Uterus (tissue), 2 donors: ENCODE measurements around the gene EPHA2.

Experiments
- POLR2A ChIP-seq, 2 donors: fragments of 450-650 bp; IDR thresholded peaks; one replicate each; pipeline ENCODE4 v1.6.1; 2016; ENCODE audit warnings: antibody characterized with exemption in 2 of 2, mild to moderate bottlenecking in 1 of 2, moderate library complexity in 1 of 2
- TF ChIP-seq, protein P1 (sequence below), 4 experiments: fragments of 200-600 bp in 2 of 4; fragments of 450-650 bp in 2 of 4; sonication (generic) in 2 of 4; IDR thresholded peaks; one replicate each; pipeline ENCODE4 v1.5.1; 2016 to 2019; ENCODE audit warnings: antibody characterized with exemption in 4 of 4, mild to moderate bottlenecking in 2 of 4, moderate library complexity in 1 of 4

DNA sequence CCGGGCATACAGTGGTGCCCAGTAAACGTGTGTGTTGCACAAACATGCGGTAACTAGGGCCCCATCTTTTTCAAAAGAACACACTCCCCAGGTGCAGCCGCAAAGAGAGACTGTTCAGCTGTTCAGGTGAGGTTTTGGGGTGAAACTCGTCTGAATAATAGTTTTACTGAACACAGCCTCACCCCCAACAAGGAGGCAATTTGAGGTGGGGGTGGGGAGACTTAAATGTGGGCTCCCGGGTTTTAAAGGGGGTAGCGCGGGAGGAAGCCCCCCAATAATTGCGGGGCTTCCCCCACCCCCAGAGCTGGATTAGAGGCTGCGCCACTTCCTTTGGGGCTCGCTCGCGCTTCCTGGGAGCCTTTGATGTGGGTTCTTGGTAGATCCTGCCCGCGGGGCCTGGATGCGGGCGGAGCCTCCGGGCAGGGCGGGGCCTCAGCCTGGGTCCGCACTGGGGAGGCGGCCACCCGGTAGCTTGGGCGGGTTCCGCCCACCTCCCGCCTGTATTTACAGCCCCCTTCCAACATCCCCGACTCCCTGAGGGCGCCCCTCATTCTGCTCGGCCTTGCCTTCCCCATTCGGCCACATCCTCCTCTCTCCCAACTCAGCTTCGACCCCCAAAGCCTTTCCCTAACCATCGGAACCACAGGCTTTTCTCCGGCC is 6.4 kb upstream of the EPHA2 start:
- TF ChIP-seq, protein P1, sequence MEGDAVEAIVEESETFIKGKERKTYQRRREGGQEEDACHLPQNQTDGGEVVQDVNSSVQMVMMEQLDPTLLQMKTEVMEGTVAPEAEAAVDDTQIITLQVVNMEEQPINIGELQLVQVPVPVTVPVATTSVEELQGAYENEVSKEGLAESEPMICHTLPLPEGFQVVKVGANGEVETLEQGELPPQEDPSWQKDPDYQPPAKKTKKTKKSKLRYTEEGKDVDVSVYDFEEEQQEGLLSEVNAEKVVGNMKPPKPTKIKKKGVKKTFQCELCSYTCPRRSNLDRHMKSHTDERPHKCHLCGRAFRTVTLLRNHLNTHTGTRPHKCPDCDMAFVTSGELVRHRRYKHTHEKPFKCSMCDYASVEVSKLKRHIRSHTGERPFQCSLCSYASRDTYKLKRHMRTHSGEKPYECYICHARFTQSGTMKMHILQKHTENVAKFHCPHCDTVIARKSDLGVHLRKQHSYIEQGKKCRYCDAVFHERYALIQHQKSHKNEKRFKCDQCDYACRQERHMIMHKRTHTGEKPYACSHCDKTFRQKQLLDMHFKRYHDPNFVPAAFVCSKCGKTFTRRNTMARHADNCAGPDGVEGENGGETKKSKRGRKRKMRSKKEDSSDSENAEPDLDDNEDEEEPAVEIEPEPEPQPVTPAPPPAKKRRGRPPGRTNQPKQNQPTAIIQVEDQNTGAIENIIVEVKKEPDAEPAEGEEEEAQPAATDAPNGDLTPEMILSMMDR (IDR thresholded peaks at IDR 0.05): no peak
- no peak for TF ChIP-seq POLR2A (IDR thresholded peaks at IDR 0.05)
